Breast epithelium (tissue), 3 donors: ENCODE results near the gene CRY1.
"Not testable (repeated sequence)": the region's sequence is repeated elsewhere in the genome, so short reads cannot be mapped to it uniquely, and the experiment has no call there.

Experiments
- POLR2A ChIP-seq: fragments of 450-650 bp; IDR thresholded peaks from one replicate; pipeline ENCODE4 v1.6.1; 2016; ENCODE audit warnings: antibody characterized with exemption, mild to moderate bottlenecking, moderate library complexity
- POLR2AphosphoS5 ChIP-seq, 3 donors: sonication (generic); formaldehyde crosslinking; IDR thresholded peaks; one replicate each; pipeline ENCODE4 v1.6.1; 2017; ENCODE audit warnings: antibody characterized with exemption in 3 of 3
- TF ChIP-seq, protein P1 (sequence below), 3 donors: fragments of 450-650 bp; IDR thresholded peaks; one replicate each; pipeline ENCODE4 v1.5.1; 2016 to 2017; ENCODE audit warnings: antibody characterized with exemption in 3 of 3, mild to moderate bottlenecking in 3 of 3, moderate library complexity in 3 of 3

- TF ChIP-seq, protein P1, sequence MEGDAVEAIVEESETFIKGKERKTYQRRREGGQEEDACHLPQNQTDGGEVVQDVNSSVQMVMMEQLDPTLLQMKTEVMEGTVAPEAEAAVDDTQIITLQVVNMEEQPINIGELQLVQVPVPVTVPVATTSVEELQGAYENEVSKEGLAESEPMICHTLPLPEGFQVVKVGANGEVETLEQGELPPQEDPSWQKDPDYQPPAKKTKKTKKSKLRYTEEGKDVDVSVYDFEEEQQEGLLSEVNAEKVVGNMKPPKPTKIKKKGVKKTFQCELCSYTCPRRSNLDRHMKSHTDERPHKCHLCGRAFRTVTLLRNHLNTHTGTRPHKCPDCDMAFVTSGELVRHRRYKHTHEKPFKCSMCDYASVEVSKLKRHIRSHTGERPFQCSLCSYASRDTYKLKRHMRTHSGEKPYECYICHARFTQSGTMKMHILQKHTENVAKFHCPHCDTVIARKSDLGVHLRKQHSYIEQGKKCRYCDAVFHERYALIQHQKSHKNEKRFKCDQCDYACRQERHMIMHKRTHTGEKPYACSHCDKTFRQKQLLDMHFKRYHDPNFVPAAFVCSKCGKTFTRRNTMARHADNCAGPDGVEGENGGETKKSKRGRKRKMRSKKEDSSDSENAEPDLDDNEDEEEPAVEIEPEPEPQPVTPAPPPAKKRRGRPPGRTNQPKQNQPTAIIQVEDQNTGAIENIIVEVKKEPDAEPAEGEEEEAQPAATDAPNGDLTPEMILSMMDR (IDR thresholded peaks at IDR 0.05), result not testable (repeated sequence)
- TF ChIP-seq POLR2AphosphoS5 (IDR thresholded peaks at IDR 0.05); POLR2A: not testable (repeated sequence)
These were observed 67.0 kb downstream of the CRY1 start for GRCh38 chr12:107026356-107026755.
